Ishikawa (cell line): ENCODE measurements around the gene CUEDC2.
A peak's percentile ranks its signal among the peaks of the same experiment; 100 is the strongest.

Source experiments
- CEBPB ChIP-seq: IDR thresholded peaks from 2 replicates; pipeline ENCODE4 v1.6.1; 2012
- CREB1 ChIP-seq: IDR thresholded peaks from 2 replicates; pipeline ENCODE4 v1.6.1; 2012; ENCODE audit warnings: low read depth
- EGR1 ChIP-seq: IDR thresholded peaks from 2 replicates; pipeline ENCODE4 v1.6.1; 2012
- EP300 ChIP-seq: IDR thresholded peaks from 2 replicates; pipeline ENCODE4 v1.6.1; 2012; ENCODE audit warnings: borderline replicate concordance
- FOXM1 ChIP-seq: IDR thresholded peaks from 2 replicates; pipeline ENCODE4 v1.6.1; 2012; ENCODE audit warnings: low read depth, borderline replicate concordance
- MAX ChIP-seq: IDR thresholded peaks from 2 replicates; pipeline ENCODE4 v1.6.1; 2012
- NFIC ChIP-seq: IDR thresholded peaks from 2 replicates; pipeline ENCODE4 v1.6.1; 2012
- RAD21 ChIP-seq: IDR thresholded peaks from 2 replicates; pipeline ENCODE4 v1.6.1; 2012; ENCODE audit warnings: low read depth
- REST ChIP-seq: IDR thresholded peaks from 2 replicates; pipeline ENCODE4 v1.6.1; 2012; ENCODE audit warnings: low read depth, mild to moderate bottlenecking
- TAF1 ChIP-seq: IDR thresholded peaks from 2 replicates; pipeline ENCODE4 v1.6.1; 2012; ENCODE audit warnings: low read depth, mild to moderate bottlenecking
- TCF12 ChIP-seq: IDR thresholded peaks from 2 replicates; pipeline ENCODE4 v1.6.1; 2012; ENCODE audit warnings: low read depth
- TEAD4 ChIP-seq: IDR thresholded peaks from 2 replicates; pipeline ENCODE4 v1.6.1; 2012
- YY1 ChIP-seq: IDR thresholded peaks from 2 replicates; pipeline ENCODE4 v1.6.1; 2012; ENCODE audit warnings: low read depth
- ZBTB7A ChIP-seq: IDR thresholded peaks from 2 replicates; pipeline ENCODE4 v1.6.1; 2012; ENCODE audit warnings: low read depth
- TF ChIP-seq, protein P1 (sequence below): IDR thresholded peaks from 2 replicates; pipeline ENCODE4 v1.6.1; 2012

CUEDC2 gene

GRCh38 chr10:102449321-102450123 is 17.1 kb upstream of the CUEDC2 start:
- TF ChIP-seq EGR1 = no peak
- peak; percentile 82 for TF ChIP-seq YY1
- TF ChIP-seq TAF1 = peak; percentile 23; the same call in 1 of the 2 replicates
- TF ChIP-seq ZBTB7A = peak; percentile 77
- TF ChIP-seq CEBPB = peak; percentile 45; the same call in 1 of the 2 replicates
- 0 out of 2 replicates have a peak, but pooled peaks have one; percentile 31 for TF ChIP-seq TCF12
- TF ChIP-seq FOXM1 = no peak
- TF ChIP-seq, protein P1, sequence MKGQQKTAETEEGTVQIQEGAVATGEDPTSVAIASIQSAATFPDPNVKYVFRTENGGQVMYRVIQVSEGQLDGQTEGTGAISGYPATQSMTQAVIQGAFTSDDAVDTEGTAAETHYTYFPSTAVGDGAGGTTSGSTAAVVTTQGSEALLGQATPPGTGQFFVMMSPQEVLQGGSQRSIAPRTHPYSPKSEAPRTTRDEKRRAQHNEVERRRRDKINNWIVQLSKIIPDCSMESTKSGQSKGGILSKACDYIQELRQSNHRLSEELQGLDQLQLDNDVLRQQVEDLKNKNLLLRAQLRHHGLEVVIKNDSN = peak; percentile 76

DNA sequence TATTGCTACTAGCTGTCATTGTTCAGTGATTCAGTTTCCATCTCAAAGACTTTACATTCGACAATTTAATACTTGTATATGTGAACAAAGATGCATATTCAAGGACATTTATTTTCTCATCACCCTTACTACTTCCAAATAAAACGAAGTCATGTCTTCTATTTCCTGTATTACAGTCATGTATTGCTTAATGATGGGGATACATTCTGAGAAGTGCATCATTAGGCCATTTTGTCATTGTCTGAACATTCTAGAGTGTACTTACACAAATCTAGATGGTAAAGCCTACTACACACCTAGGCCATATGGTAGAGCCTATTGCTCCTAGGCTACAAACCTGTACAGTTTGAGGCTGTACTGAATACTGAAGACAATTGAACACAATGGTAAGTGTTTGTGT is 12.5 kb upstream of the CUEDC2 start:
- TF ChIP-seq TCF12 (no peak), ZBTB7A (no peak), CREB1 (no peak), REST (no peak), TAF1 (no peak), RAD21 (no peak), TEAD4 (no peak), NFIC (no peak), FOXM1 (no peak), CEBPB (no peak)
- TF ChIP-seq, protein P1 = no peak

DNA sequence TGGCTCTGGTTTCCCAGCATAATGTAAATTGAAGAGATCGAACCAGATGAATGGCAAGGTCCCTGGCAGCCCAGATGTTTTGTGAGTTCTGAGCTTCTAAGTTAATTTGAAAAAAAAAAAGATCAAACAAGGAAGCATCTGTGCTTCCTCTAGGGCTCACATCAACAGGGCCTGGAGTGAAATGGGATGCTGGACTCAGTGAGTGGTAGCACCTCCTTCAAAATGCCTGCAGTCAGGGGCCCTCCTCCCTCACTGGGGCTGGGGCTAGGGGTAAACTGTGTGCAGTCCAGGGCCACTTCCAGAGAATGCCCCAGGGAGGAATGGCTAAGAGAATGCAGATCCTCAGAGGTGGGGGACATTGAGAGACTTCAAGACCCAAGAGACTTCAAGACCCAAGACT is 6.0 kb upstream of the CUEDC2 start:
- no peak for TF ChIP-seq CEBPB

DNA sequence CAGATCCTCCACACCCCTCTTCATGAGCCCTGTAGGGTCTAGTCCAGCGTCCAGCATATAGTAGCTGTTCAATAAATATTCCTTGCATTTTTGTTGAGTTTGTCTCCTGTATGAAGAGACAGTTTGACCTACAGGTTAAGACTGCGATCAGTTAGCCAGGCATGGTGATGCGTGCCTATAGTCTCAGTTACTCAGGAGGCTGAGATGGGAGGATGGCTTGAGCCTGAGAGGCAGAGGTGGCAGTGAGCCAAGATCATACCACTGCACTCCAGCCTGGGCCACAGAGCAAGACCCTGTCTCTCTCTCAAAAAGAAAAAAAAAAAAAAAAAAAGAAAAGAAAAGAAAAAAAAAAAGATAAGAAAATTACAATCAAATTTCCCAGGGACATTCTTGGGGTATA is 5.1 kb upstream of the CUEDC2 start:
- TF ChIP-seq RAD21 (no peak), REST (no peak), CEBPB (no peak), TAF1 (no peak), FOXM1 (no peak), MAX (no peak)

DNA sequence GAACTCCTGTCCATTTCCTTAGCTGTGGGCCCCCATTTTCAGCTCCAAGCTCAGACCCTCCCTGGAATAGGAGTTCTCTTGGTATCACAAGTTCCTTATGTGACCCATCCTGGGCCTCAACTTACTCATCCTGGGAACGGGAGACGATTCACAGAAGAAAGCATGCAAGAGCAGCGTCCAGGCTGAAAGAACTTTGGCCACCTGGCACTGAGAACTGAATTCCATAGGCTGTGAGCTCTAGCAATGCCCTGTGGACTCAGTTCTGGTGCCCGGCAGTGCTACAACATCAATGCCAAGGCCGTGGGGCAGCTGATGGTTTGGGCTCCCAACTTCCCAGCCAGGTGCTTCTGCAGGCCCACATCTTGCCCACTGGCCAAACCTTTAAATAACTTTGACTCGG is 3.9 kb upstream of the CUEDC2 start:
- TF ChIP-seq MAX = no peak
- TF ChIP-seq RAD21 = no peak
- TF ChIP-seq REST = no peak
- TF ChIP-seq TEAD4 = no peak
- no peak for TF ChIP-seq TCF12
- no peak for TF ChIP-seq EP300
- TF ChIP-seq YY1 = no peak
- TF ChIP-seq NFIC = no peak
- no peak for TF ChIP-seq CEBPB
- TF ChIP-seq FOXM1 = no peak
- TF ChIP-seq CREB1 = no peak
- TF ChIP-seq, protein P1 = no peak
- TF ChIP-seq ZBTB7A = no peak
- no peak for TF ChIP-seq TAF1
